K562 (cell line): Measurements from ENCODE around the gene CEMIP2. TPM values are rescaled to one million over a fixed set of nuclear protein-coding genes. Genes with fewer than 3 reads are reported as not detected.

Source experiments
- C11orf30 ChIP-seq: fragments of 450-650 bp; IDR thresholded peaks from 2 replicates; pipeline ENCODE4 v1.6.1; 2016; ENCODE audit warnings: low read depth, mild to moderate bottlenecking
- EP400 ChIP-seq: fragments of 450-650 bp; IDR thresholded peaks from 2 replicates; pipeline ENCODE4 v1.6.1; 2017; ENCODE audit warnings: antibody characterized with exemption, mild to moderate bottlenecking, moderate library complexity
- L3MBTL2 ChIP-seq: fragments of 450-650 bp; IDR thresholded peaks from 2 replicates; pipeline ENCODE4 v1.6.1; 2016; ENCODE audit warnings: mild to moderate bottlenecking, moderate library complexity
- MGA ChIP-seq: fragments of 450-650 bp; IDR thresholded peaks from 2 replicates; pipeline ENCODE4 v1.6.1; 2016; ENCODE audit warnings: mild to moderate bottlenecking, moderate library complexity
- POLR2AphosphoS2 ChIP-seq: IDR thresholded peaks from 2 replicates; pipeline ENCODE4 v1.6.1; 2012; ENCODE audit warnings: low read length, improper control_type of control experiment
- PURB ChIP-seq: sonication (generic); formaldehyde crosslinking; IDR thresholded peaks from 2 replicates; pipeline ENCODE4 v1.9.0; 2021; ENCODE audit warnings: low read depth, mild to moderate bottlenecking, missing genetic modification reagents
- RAD51 ChIP-seq: fragments of 450-650 bp; IDR thresholded peaks from 2 replicates; pipeline ENCODE4 v1.7.1; 2016; ENCODE audit warnings: low read depth, mild to moderate bottlenecking, borderline replicate concordance
- SP2 ChIP-seq: IDR thresholded peaks from 2 replicates; pipeline ENCODE4 v1.6.1; 2011; ENCODE audit warnings: mild to moderate bottlenecking, low read depth, low read length, moderate library complexity; ENCODE audit not compliant: poor library complexity, severe bottlenecking; ENCODE audit errors: extremely low read depth
- SPI1 ChIP-seq: IDR thresholded peaks from 2 replicates; pipeline ENCODE4 v1.6.1; 2011; ENCODE audit warnings: low read depth, low read length, control low read depth, borderline replicate concordance
- STAT5A ChIP-seq: IDR thresholded peaks from 2 replicates; pipeline ENCODE4 v1.6.1; 2012; ENCODE audit warnings: low read length, inconsistent platforms, borderline replicate concordance
- ZFPM2 ChIP-seq: fragments of 250-450 bp; sonication (Bioruptor Pico); IDR thresholded peaks from 2 replicates; pipeline ENCODE4 v1.5.1; 2022; ENCODE audit warnings: mild to moderate bottlenecking
- ZNF277 ChIP-seq: fragments of 250-450 bp; sonication (Bioruptor Pico); IDR thresholded peaks from 2 replicates; pipeline ENCODE4 v1.8.0; 2022; ENCODE audit warnings: inconsistent platforms, mild to moderate bottlenecking, moderate library complexity, borderline replicate concordance
- ZNF3 ChIP-seq: fragments of 250-450 bp; sonication (Bioruptor Pico); IDR thresholded peaks from 2 replicates; pipeline ENCODE4 v1.5.0; 2021; ENCODE audit warnings: mild to moderate bottlenecking, moderate library complexity
- ZNF398 ChIP-seq: fragments of 250-450 bp; sonication (Bioruptor Pico); IDR thresholded peaks from 2 replicates; pipeline ENCODE4 v1.8.0; 2021; ENCODE audit warnings: moderate library complexity, mild to moderate bottlenecking, inconsistent platforms
- polyA plus RNA-seq, 8 experiments: library from polyadenylated mRNA; depleted of rRNA in 4 of 8; stranded (reverse) in 5 of 8; unstranded in 3 of 8; fragments of >200 nt; fragmentation: Nextera tagmentation in 2 of 8; fragmentation: Illumina TruSeq in 1 of 8; extraction: Ambion mirVana in 2 of 8; extraction: Trizol in 1 of 8; gene quantifications; 2 replicates each; pipeline versions ENCODE4 v1.2.1 to v1.2.3, GENCODE V29; 2011 to 2014; ENCODE audit warnings: inconsistent platforms in 1 of 8, missing spikeins in 1 of 8
- total RNA-seq, 7 experiments: library from RNA; depleted of rRNA in 6 of 7; stranded (reverse); fragments of >200 nt in 6 of 7; fragmentation: Illumina TruSeq in 2 of 7; extraction: Trizol in 2 of 7; gene quantifications; 2 replicates each; pipeline versions ENCODE4 v1.2.1 to v1.2.3, GENCODE V29; 2011 to 2021; ENCODE audit warnings: low replicate concordance in 1 of 7

Gene CEMIP2
- total and polyA plus RNA-seq, 9 of the 15 experiments (the other 6 are each of a cell fraction or from before 2014, with no cell fraction given): 5.4 to 29.9 (median 14.2) TPM

- TF ChIP-seq MGA (peak; percentile 65), ZFPM2 (no peak), SPI1 (peak; percentile 95), ZNF3 (CRISPR knock-in tag) (no peak), L3MBTL2 (peak; percentile 76), SP2 (no peak), ZNF277 (CRISPR knock-in tag) (no peak), STAT5A (no peak), C11orf30 (peak; percentile 91), RAD51 (no peak), EP400 (peak; percentile 26; the same call in 1 of the 2 replicates), ZNF398 (CRISPR knock-in tag) (no peak), POLR2AphosphoS2 (no peak), PURB (CRISPR knock-in tag) (no peak)
Measured at GRCh38 chr9:71647094-71647591, 121.2 kb downstream of the CEMIP2 start (continued).
